Measurements from ENCODE around the gene CALHM6.

Gene CALHM6

DNA sequence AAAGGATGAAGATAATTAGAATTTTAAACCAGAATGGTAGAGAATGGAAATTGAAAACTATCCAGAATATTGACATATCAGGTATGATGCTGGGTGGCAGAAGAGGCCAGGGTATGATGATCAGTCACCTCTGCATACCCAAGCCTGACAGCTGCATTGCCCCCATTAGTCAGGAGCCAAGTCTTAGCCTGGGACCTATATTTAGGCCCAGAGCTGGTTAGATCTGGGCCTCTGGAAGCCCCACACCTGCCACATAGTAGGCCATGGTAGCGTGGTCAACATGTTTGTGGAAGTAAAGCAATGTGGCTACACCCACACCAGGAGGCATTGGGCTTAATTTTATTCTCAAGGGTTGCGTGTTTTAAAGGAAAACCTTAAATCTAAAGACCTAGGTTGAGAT lies 32.1 kb upstream of the CALHM6 start:
- no peak for DNase-seq (ENCODE audit: insufficient read length, low spot score)
- FAIRE-seq: no peak
- TF ChIP-seq POLR2A (IDR thresholded peaks at IDR 0.05; ENCODE audit: low read depth, low read length) (no peak), POLR2AphosphoS5 (IDR thresholded peaks at IDR 0.05; ENCODE audit: low read depth, low read length) (no peak), TAF1 (IDR thresholded peaks at IDR 0.05; ENCODE audit: low read depth, low read length) (no peak), SPI1 (IDR thresholded peaks at IDR 0.05; ENCODE audit: low read depth, low read length) (no peak)

DNA sequence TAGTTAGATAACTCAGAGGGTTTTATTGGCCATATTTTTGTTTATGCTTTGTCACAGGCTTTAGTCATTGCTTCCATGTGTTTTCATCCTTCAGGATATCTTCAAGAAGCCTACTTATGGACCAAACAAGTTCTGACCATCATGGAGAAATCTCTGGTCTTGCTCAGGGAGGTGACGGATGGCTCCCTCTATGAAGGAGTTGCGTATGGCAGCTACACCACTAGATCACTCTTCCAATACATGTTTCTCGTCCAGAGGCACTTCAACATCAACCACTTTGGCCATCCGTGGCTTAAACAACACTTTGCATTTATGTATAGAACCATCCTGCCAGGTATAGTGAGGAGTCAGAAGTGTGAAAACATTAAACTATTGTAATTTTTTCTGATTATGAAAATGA lies 30.3 kb upstream of the CALHM6 start:
- DNase-seq (ENCODE audit: insufficient read length, low spot score): no peak
- TF ChIP-seq POLR2A (IDR thresholded peaks at IDR 0.05; ENCODE audit: low read depth, low read length) (no peak), PAX5 (IDR thresholded peaks at IDR 0.05; ENCODE audit: insufficient read depth, low read length, severe bottlenecking) (no peak), POU2F2 (IDR thresholded peaks at IDR 0.05; ENCODE audit: low read depth, low read length) (no peak), POLR2AphosphoS5 (IDR thresholded peaks at IDR 0.05; ENCODE audit: low read depth, low read length) (no peak), SPI1 (IDR thresholded peaks at IDR 0.05; ENCODE audit: low read depth, low read length) (no peak), TAF1 (IDR thresholded peaks at IDR 0.05; ENCODE audit: low read depth, low read length) (no peak)
- FAIRE-seq: peak; percentile 13

DNA sequence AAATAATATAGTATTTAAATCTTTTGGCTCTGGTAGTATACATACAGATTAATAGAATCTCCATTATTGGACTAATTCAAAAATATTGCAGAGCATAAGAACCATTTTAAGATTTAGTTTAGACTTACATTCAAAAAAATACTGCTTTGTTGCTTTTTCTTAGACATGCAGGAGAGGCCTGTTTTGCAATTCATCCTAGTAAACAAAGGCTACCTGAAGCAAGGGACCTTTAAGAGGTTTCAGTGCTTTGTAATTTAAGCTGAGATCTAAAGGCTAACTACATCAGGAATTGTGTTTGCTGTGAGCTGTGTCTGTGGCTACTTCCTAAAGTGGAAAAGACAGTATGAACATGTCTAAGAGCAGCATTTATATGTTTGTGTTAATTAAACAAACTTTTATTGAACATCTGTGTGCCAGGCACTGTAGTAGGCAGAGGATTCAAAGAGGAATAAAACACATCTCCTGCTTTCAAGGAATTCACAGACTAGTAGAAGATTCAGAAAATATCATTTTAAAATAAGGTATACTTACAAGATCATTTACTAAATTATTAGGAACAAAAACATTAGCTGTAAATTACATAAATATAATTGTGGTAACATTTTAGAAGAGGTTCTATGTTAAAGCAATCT lies 29.1 kb upstream of the CALHM6 start:
- FAIRE-seq (no peak), DNase-seq (ENCODE audit: insufficient read length, low spot score) (no peak)
- no peak for TF ChIP-seq SPI1 (IDR thresholded peaks at IDR 0.05; ENCODE audit: low read depth, low read length)
- no peak for TF ChIP-seq POLR2AphosphoS5 (IDR thresholded peaks at IDR 0.05; ENCODE audit: low read depth, low read length)
- TF ChIP-seq TAF1 (IDR thresholded peaks at IDR 0.05; ENCODE audit: low read depth, low read length): no peak
- TF ChIP-seq POLR2A (IDR thresholded peaks at IDR 0.05; ENCODE audit: low read depth, low read length): no peak
- TF ChIP-seq POU2F2 (IDR thresholded peaks at IDR 0.05; ENCODE audit: low read depth, low read length): no peak
- TF ChIP-seq PAX5 (IDR thresholded peaks at IDR 0.05; ENCODE audit: insufficient read depth, low read length, severe bottlenecking): no peak

DNA sequence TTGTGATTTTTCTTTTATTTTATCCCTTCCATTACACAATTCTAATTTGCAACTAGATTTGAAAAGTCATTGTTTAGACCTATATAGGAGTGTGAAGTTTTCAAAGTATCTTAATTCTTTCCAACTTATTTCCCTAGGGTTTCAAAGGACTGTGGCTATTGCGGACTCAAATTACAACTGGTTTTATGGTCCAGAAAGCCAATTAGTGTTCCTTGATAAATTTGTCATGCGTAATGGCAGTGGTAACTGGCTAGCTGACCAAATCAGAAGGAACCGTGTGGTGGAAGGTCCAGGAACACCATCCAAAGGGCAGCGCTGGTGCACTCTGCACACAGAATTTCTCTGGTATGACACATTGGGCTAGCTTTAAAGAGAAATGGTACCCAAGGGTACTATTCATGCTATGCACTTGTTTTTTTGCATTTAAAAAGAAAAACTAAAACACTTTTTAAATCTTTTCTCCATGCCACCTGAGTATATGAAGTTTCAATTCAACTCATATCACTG lies 27.9 kb upstream of the CALHM6 start:
- no peak for DNase-seq (ENCODE audit: insufficient read length, low spot score)
- TF ChIP-seq TAF1 (IDR thresholded peaks at IDR 0.05; ENCODE audit: low read depth, low read length): no peak
- TF ChIP-seq POU2F2 (IDR thresholded peaks at IDR 0.05; ENCODE audit: low read depth, low read length): no peak
- TF ChIP-seq POLR2A (IDR thresholded peaks at IDR 0.05; ENCODE audit: low read depth, low read length): no peak
- TF ChIP-seq POLR2AphosphoS5 (IDR thresholded peaks at IDR 0.05; ENCODE audit: low read depth, low read length): no peak
- no peak for FAIRE-seq

DNA sequence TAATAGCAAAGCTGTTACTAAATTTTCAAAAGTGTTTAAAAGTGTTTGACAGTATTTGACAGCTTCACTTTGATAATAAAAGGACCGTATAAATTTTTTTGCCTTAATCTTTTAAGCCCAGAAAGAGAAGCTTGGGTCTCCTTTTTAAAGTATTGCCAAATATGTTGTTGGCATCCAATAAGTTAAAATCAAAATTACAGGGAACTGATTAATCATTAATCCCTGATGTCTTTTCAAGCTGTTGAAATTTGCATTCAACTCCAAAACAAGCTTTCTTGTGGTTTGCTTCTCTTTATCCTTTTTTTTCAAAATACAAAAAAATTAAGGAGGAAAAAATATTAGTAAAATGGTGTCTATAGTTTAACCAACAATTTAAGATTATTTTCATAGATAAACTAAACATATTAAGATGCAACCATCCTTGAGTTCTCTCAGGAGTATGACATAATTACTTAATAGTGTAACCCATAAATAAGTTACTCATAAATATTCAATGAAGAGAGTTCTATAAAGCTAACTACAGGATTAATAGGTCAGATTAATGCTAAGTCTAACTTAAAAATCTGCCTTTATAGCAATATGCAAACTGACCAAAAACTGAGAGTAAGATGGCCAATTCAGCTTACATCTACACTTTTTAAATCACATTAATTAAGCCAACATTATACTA lies 27.0 kb upstream of the CALHM6 start:
- DNase-seq (ENCODE audit: insufficient read length, low spot score): no peak
- no peak for FAIRE-seq
- no peak for TF ChIP-seq POLR2AphosphoS5 (IDR thresholded peaks at IDR 0.05; ENCODE audit: low read depth, low read length)
- TF ChIP-seq PAX5 (IDR thresholded peaks at IDR 0.05; ENCODE audit: insufficient read depth, low read length, severe bottlenecking): no peak
- TF ChIP-seq TAF1 (IDR thresholded peaks at IDR 0.05; ENCODE audit: low read depth, low read length): no peak
- TF ChIP-seq POU2F2 (IDR thresholded peaks at IDR 0.05; ENCODE audit: low read depth, low read length): no peak
- TF ChIP-seq SPI1 (IDR thresholded peaks at IDR 0.05; ENCODE audit: low read depth, low read length): no peak
- no peak for TF ChIP-seq POLR2A (IDR thresholded peaks at IDR 0.05; ENCODE audit: low read depth, low read length)

- TF ChIP-seq POLR2AphosphoS5 (IDR thresholded peaks at IDR 0.05; ENCODE audit: low read depth, low read length): no peak
- TF ChIP-seq SPI1 (IDR thresholded peaks at IDR 0.05; ENCODE audit: low read depth, low read length): no peak
- no peak; the same call in 1 of the 2 replicates for TF ChIP-seq POLR2A (IDR thresholded peaks at IDR 0.05; ENCODE audit: low read depth, low read length)
- no peak for TF ChIP-seq TAF1 (IDR thresholded peaks at IDR 0.05; ENCODE audit: low read depth, low read length)
- TF ChIP-seq PAX5 (IDR thresholded peaks at IDR 0.05; ENCODE audit: insufficient read depth, low read length, severe bottlenecking): no peak
- TF ChIP-seq POU2F2 (IDR thresholded peaks at IDR 0.05; ENCODE audit: low read depth, low read length): no peak
Measured at GRCh38 chr6:116436586-116436985, 24.6 kb upstream of the CALHM6 start.

DNA sequence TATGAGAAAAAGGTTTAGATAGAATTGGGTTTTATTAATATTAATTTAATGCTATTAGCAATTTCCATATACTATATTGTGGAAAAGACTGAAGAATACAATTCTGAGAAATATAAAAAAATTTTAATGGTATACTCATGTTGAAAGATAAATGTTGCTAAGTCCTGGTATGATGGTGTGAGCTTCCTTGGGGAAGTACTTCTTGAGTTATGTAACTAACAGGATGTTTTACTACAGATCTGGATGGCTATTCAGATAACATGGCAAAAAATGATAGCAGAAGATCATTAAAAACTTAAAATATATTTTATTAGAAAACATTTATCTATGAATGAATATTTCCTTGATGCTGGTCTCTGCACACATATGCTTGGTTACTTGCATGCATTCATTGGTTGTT lies 23.5 kb upstream of the CALHM6 start:
- FAIRE-seq (no peak), DNase-seq (ENCODE audit: insufficient read length, low spot score) (no peak)
- TF ChIP-seq TAF1 (IDR thresholded peaks at IDR 0.05; ENCODE audit: low read depth, low read length) (no peak), POU2F2 (IDR thresholded peaks at IDR 0.05; ENCODE audit: low read depth, low read length) (no peak), POLR2A (IDR thresholded peaks at IDR 0.05; ENCODE audit: low read depth, low read length) (no peak), PAX5 (IDR thresholded peaks at IDR 0.05; ENCODE audit: insufficient read depth, low read length, severe bottlenecking) (no peak), SPI1 (IDR thresholded peaks at IDR 0.05; ENCODE audit: low read depth, low read length) (no peak), POLR2AphosphoS5 (IDR thresholded peaks at IDR 0.05; ENCODE audit: low read depth, low read length) (no peak)

More at GRCh38 chr6:116436586-116436985, 24.6 kb upstream of the CALHM6 start:
- FAIRE-seq (peak; percentile 67), DNase-seq (ENCODE audit: insufficient read length, low spot score) (no peak)

GRCh38 chr6:116438590-116439448 lies 22.4 kb upstream of the CALHM6 start:
- no peak for DNase-seq (ENCODE audit: insufficient read length, low spot score)
- FAIRE-seq: no peak
- TF ChIP-seq POLR2A (IDR thresholded peaks at IDR 0.05; ENCODE audit: low read depth, low read length) (no peak), PAX5 (IDR thresholded peaks at IDR 0.05; ENCODE audit: insufficient read depth, low read length, severe bottlenecking) (no peak), POU2F2 (IDR thresholded peaks at IDR 0.05; ENCODE audit: low read depth, low read length) (no peak), TAF1 (IDR thresholded peaks at IDR 0.05; ENCODE audit: low read depth, low read length) (no peak), SPI1 (IDR thresholded peaks at IDR 0.05; ENCODE audit: low read depth, low read length) (no peak)

DNA sequence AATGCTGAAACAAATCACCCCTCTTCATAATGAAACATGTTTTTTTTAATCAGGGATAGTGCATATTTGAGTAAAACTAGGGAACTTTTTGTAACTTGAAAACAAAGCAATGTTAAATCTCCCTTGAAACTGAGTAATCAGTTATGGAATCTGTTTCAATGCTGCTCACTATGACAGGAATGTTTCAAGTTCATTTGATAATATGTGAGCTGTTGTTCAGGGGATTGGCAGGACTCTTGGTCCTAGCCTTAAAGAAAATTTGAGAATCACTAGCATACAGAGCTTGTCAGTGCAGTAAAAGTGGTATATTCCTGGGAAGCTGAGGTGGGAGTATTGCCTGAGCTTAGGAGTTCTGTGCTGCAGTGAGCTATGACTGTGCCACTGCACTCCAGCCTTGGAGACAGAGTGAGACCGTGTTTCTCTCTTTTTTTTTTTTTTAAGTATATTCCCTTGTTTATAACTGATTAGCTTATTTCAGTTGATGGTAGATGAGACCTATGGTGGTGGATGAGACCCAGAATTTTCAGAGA lies 21.6 kb upstream of the CALHM6 start:
- no peak for FAIRE-seq
- no peak for TF ChIP-seq POLR2AphosphoS5 (IDR thresholded peaks at IDR 0.05; ENCODE audit: low read depth, low read length)
- no peak for TF ChIP-seq TAF1 (IDR thresholded peaks at IDR 0.05; ENCODE audit: low read depth, low read length)
- TF ChIP-seq POLR2A (IDR thresholded peaks at IDR 0.05; ENCODE audit: low read depth, low read length): no peak
- no peak for TF ChIP-seq PAX5 (IDR thresholded peaks at IDR 0.05; ENCODE audit: insufficient read depth, low read length, severe bottlenecking)
- no peak for TF ChIP-seq POU2F2 (IDR thresholded peaks at IDR 0.05; ENCODE audit: low read depth, low read length)
- TF ChIP-seq SPI1 (IDR thresholded peaks at IDR 0.05; ENCODE audit: low read depth, low read length): no peak
- no peak for DNase-seq (ENCODE audit: insufficient read length, low spot score)

All from GM12891 (cell line).